ENCODE measurements around the gene CCNK. TPM values are rescaled to one million over a fixed set of nuclear protein-coding genes. Genes with fewer than 3 reads are reported as not detected.

Gene CCNK
- total RNA-seq, 2 experiments from 2014 or later = 140 to 151 TPM

GRCh38 chr14:99514552-99515300, 33.5 kb downstream of the CCNK start:
- H3K27ac Mint-ChIP-seq = no peak overlapping the region
- DNase-seq (peak in 2 of 14 experiments; percentile 2 to 22), ATAC-seq (ENCODE audit: poor library complexity) (no peak)
- no peaks in the 10 kb centered on the region for H3K27me3 Mint-ChIP-seq
- H3K36me3 Mint-ChIP-seq (ENCODE audit: low read depth) = peaks cover 27% of the 10 kb centered on the region
- ChIA-PET CTCF (no interaction called here), POLR2A (interaction anchor here (1.1 kb wide), 1 partner anchor 34 kb away, joined by 3 read pairs; the partner anchor contains the start of genes CCNK and SETD3)
- no peak for TF ChIP-seq CTCF (IDR thresholded peaks at IDR 0.05)
- Histone ChIP-seq H3K36me3 (ENCODE audit: insufficient read depth, low read length) (peaks cover 34% of the 10 kb centered on the region), H3K4me3 (ENCODE audit: low read length) (no peak overlapping the region), H3K27ac (ENCODE audit: low read depth in 1 of 2, low read length in 2 of 2) (no peak overlapping the region), H3K9me3 (ENCODE audit: control insufficient read depth in 1 of 2, insufficient read depth in 1 of 2, low read length in 2 of 2) (no peaks in the 10 kb centered on the region), H3K27me3 (ENCODE audit: control insufficient read depth in 1 of 2, insufficient read depth in 2 of 2, low read length in 2 of 2) (no peaks in the 10 kb centered on the region), H3K4me1 (ENCODE audit: insufficient read depth, low read length) (peaks cover 8% of the 10 kb centered on the region)
- intact Hi-C loops (cut with DNase I, micrococcal nuclease) = loop anchor here in 1 of 2 experiments (5.0 kb wide), 3 partner anchors 173 to 433 kb away; partner anchors contain the start of gene EML1
- no peaks in the 10 kb centered on the region for H3K4me1 Mint-ChIP-seq (ENCODE audit: low read depth)
- no peak overlapping the region for H3K4me3 Mint-ChIP-seq
- H3K9me3 Mint-ChIP-seq = no peaks in the 10 kb centered on the region

GRCh38 chr14:99515301-99516155, 34.3 kb downstream of the CCNK start:
- peaks cover 27% of the 10 kb centered on the region for H3K36me3 Mint-ChIP-seq (ENCODE audit: low read depth)
- H3K4me3 Mint-ChIP-seq = no peak overlapping the region
- H3K4me1 Mint-ChIP-seq (ENCODE audit: low read depth) = no peaks in the 10 kb centered on the region
- H3K27ac ChIP-seq (ENCODE audit: low read depth in 1 of 2, low read length in 2 of 2) = no peak overlapping the region
- H3K9me3 ChIP-seq (ENCODE audit: control insufficient read depth in 1 of 2, insufficient read depth in 1 of 2, low read length in 2 of 2) = no peaks in the 10 kb centered on the region
- H3K27ac Mint-ChIP-seq = no peak overlapping the region
- no peak for TF ChIP-seq CTCF (IDR thresholded peaks at IDR 0.05)
- H3K4me1 ChIP-seq (ENCODE audit: insufficient read depth, low read length) = peaks cover 8% of the 10 kb centered on the region
- H3K27me3 Mint-ChIP-seq = no peaks in the 10 kb centered on the region
- ChIA-PET CTCF (no interaction called here), POLR2A (interaction anchor here (1.1 kb wide), 1 partner anchor 35 kb away, joined by 3 read pairs; the partner anchor contains the start of genes CCNK and SETD3)
- ATAC-seq (ENCODE audit: poor library complexity) (no peak), DNase-seq (peak in 1 of 14 experiments; percentile 31)
- H3K36me3 ChIP-seq (ENCODE audit: insufficient read depth, low read length) = peaks cover 32% of the 10 kb centered on the region
- no peaks in the 10 kb centered on the region for H3K27me3 ChIP-seq (ENCODE audit: control insufficient read depth in 1 of 2, insufficient read depth in 2 of 2, low read length in 2 of 2)
- H3K4me3 ChIP-seq (ENCODE audit: low read length) = no peak overlapping the region
- intact Hi-C loops (cut with DNase I, micrococcal nuclease) = loop anchor here in 1 of 2 experiments (5.0 kb wide), 3 partner anchors 172 to 432 kb away; partner anchors contain the start of gene EML1
- no peaks in the 10 kb centered on the region for H3K9me3 Mint-ChIP-seq

GRCh38 chr14:99516156-99516870, 35.1 kb downstream of the CCNK start:
- H3K9me3 Mint-ChIP-seq = no peaks in the 10 kb centered on the region
- Histone ChIP-seq H3K27ac (ENCODE audit: low read depth in 1 of 2, low read length in 2 of 2) (no peak overlapping the region), H3K4me1 (ENCODE audit: insufficient read depth, low read length) (peaks cover 8% of the 10 kb centered on the region), H3K9me3 (ENCODE audit: control insufficient read depth in 1 of 2, insufficient read depth in 1 of 2, low read length in 2 of 2) (no peaks in the 10 kb centered on the region), H3K36me3 (ENCODE audit: insufficient read depth, low read length) (peaks cover 24% of the 10 kb centered on the region), H3K4me3 (ENCODE audit: low read length) (no peak overlapping the region), H3K27me3 (ENCODE audit: control insufficient read depth in 1 of 2, insufficient read depth in 2 of 2, low read length in 2 of 2) (no peaks in the 10 kb centered on the region)
- DNase-seq = peak in 3 of 14 experiments; percentile 4 to 32 (median 21)
- no peaks in the 10 kb centered on the region for H3K27me3 Mint-ChIP-seq
- POLR2A ChIA-PET = interaction anchor here (1.1 kb wide), 1 partner anchor 35 kb away, joined by 3 read pairs; the partner anchor contains the start of genes CCNK and SETD3
- no peak for TF ChIP-seq CTCF (IDR thresholded peaks at IDR 0.05)
- no peak for ATAC-seq (ENCODE audit: poor library complexity)
- no peaks in the 10 kb centered on the region for H3K4me1 Mint-ChIP-seq (ENCODE audit: low read depth)
- H3K4me3 Mint-ChIP-seq = no peak overlapping the region
- intact Hi-C loops (cut with DNase I, micrococcal nuclease) = loop anchor here in 1 of 2 experiments (5.0 kb wide), 3 partner anchors 171 to 431 kb away; partner anchors contain the start of gene EML1
- CTCF ChIA-PET = no interaction called here
- H3K36me3 Mint-ChIP-seq (ENCODE audit: low read depth) = peaks cover 19% of the 10 kb centered on the region
- H3K27ac Mint-ChIP-seq = no peak overlapping the region

Measured in CD4-positive, alpha-beta T cell (primary cell).